Nephron progenitor cell (in vitro differentiated cells): ENCODE data around the gene ANAPC16.
"Not testable (repeated sequence)": the region's sequence is repeated elsewhere in the genome, so short reads cannot be mapped to it uniquely, and the experiment has no call there.

Source experiments
- DNase-seq: peaks from one replicate; pipeline ENCODE4 v3.0.0; 2021
- H3K27ac Mint-ChIP-seq: 2 replicates; pipeline ENCODE4 v1.8.0; 2021; ENCODE audit warnings: mild to moderate bottlenecking, moderate library complexity, mixed read lengths
- H3K27me3 Mint-ChIP-seq: 2 replicates; pipeline ENCODE4 v1.8.0; 2021; ENCODE audit warnings: mild to moderate bottlenecking, low read depth, mixed read lengths; ENCODE audit not compliant: poor library complexity
- H3K36me3 Mint-ChIP-seq: 2 replicates; pipeline ENCODE4 v1.8.0; 2021; ENCODE audit warnings: low read depth, mixed read lengths
- H3K4me1 Mint-ChIP-seq: 2 replicates; pipeline ENCODE4 v1.8.0; 2021; ENCODE audit warnings: mixed read lengths
- H3K4me3 Mint-ChIP-seq: 2 replicates; pipeline ENCODE4 v1.8.0; 2021; ENCODE audit warnings: mild to moderate bottlenecking, moderate library complexity, mixed read lengths
- H3K9me3 Mint-ChIP-seq: 2 replicates; pipeline ENCODE4 v1.8.0; 2021; ENCODE audit warnings: mild to moderate bottlenecking, moderate library complexity, mixed read lengths
- TF ChIP-seq, protein P1 (sequence below): fragments of 200-600 bp; sonication (generic); IDR thresholded peaks from 2 replicates; pipeline ENCODE4 v1.5.0; 2021; ENCODE audit warnings: antibody characterized with exemption

Gene ANAPC16

DNA sequence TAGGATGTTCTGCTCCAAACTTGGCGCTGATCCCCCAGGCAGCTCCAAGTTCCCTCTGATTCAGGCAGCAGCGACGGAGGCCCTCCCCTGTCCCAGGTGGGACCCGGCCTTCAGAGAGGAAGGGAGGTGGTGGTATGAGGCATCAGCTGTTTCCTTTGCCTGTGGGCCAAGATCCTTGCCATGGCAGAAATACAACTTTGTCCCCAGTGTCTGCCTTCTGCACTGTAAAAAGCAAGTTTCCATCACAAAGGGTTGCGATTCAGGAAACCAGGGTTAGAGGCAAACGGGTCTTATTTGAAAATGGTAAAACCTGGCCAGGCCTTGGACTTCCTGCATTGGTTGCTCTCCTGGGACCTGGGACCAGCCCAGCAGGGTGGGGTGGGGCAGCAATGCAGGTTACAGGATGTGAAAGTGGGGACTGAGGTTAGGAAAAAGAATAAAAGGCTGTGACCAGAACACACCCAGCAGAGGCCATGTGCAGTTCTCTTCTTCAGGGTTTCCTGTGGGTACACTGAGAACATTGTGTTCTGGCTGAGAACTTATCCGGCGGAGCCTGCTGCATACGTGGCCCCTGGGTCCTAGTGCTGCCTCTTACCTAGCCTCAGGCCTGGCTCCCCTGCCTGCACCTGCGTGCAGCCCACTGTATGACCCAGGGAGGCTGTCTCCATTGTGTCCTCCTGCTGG is 32.8 kb downstream of the ANAPC16 start:
- DNase-seq: no peak
- Mint-ChIP-seq H3K27me3 (peaks cover 4% of the 10 kb centered on the region), H3K9me3 (no peaks in the 10 kb centered on the region), H3K4me3 (peak overlapping the region; percentile 32), H3K36me3 (no peaks in the 10 kb centered on the region), H3K4me1 (peaks cover 74% of the 10 kb centered on the region), H3K27ac (peak overlapping the region; percentile 78)
- TF ChIP-seq, protein P1, sequence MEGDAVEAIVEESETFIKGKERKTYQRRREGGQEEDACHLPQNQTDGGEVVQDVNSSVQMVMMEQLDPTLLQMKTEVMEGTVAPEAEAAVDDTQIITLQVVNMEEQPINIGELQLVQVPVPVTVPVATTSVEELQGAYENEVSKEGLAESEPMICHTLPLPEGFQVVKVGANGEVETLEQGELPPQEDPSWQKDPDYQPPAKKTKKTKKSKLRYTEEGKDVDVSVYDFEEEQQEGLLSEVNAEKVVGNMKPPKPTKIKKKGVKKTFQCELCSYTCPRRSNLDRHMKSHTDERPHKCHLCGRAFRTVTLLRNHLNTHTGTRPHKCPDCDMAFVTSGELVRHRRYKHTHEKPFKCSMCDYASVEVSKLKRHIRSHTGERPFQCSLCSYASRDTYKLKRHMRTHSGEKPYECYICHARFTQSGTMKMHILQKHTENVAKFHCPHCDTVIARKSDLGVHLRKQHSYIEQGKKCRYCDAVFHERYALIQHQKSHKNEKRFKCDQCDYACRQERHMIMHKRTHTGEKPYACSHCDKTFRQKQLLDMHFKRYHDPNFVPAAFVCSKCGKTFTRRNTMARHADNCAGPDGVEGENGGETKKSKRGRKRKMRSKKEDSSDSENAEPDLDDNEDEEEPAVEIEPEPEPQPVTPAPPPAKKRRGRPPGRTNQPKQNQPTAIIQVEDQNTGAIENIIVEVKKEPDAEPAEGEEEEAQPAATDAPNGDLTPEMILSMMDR: no peak

DNA sequence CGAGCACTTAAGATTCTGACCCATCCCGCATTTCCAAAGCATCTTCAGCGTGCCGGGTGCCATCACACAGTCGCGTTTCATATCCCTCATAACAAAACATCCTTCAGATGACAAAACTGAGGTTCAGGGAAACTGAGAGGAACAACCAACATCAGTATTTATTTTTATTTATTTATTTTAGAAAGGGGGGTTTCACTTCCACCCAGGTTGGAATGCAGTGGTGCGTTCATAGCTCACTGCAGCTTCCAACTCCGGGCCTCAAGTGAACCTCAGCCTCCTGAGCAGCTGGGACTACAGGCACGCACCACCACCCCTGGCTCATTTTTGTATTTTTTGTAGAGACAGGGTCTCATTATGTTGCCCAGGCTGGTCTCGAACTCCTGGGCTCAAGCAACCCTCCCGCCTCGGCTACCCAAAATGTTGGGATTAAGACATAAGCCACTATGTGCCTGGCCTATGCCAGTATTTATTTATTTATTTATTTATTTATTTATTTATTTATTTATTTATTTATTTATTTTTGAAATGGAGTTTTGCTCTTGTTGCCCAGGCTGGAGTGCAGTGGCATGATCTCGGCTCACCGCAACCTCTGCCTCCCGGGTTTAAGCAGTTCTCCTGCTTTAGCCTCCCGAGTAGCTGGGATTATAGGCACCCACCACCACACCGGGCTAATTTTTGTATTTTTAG is 33.5 kb downstream of the ANAPC16 start:
- H3K27ac Mint-ChIP-seq, H3K27me3 Mint-ChIP-seq: not testable (repeated sequence)

DNA sequence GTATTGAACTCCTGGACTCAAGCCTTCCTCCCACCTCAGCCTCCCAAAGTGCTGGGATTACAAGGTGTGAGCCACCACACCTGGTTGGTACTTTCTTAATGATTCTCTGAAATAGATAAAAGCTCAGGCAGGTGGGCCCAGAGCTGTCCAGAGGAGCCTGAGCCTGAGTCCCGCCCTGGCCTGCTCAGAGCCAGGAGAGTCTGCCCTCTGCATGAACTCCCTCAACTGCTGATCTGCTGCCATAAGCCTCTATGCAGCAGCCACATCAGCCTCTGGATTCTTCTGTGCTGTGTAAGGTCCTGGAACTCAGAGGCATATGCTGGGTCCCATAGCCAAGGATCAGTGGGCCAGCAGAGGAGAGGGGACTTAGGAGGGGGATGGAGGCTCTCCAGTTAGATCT is 34.9 kb downstream of the ANAPC16 start:
- Mint-ChIP-seq H3K9me3 (no peaks in the 10 kb centered on the region), H3K4me1 (peaks cover 68% of the 10 kb centered on the region), H3K27ac (peak overlapping the region; percentile 16), H3K4me3 (no peak overlapping the region), H3K36me3 (no peaks in the 10 kb centered on the region), H3K27me3 (no peaks in the 10 kb centered on the region)
- TF ChIP-seq, protein P1: no peak
- DNase-seq: no peak

More for the DNA sequence above, 33.5 kb downstream of the ANAPC16 start:
- not testable (repeated sequence) for DNase-seq, H3K4me3 Mint-ChIP-seq, H3K36me3 Mint-ChIP-seq, H3K9me3 Mint-ChIP-seq
- peaks cover 71% of the 10 kb centered on the region for H3K4me1 Mint-ChIP-seq

DNA sequence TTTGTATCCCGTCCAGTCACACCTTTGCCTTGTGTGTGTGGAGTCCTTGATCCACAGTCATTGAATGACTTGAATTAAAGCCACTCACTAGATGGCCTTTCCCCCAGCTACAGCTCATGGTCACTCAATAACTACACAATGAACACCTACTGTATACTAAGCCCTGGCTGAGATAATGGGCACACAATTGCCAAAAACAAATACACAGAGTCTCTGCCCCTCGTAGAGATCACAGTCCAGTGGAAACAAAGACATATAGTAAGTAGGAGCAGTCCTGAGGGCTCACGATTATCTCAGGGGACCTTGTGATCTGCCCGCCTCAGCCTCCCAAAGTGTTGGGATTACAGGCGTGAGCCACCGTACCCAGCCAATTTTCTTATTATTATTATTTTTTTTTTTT is 35.8 kb downstream of the ANAPC16 start:
- Mint-ChIP-seq H3K4me3 (no peak overlapping the region), H3K9me3 (no peaks in the 10 kb centered on the region), H3K27ac (no peak overlapping the region), H3K27me3 (no peaks in the 10 kb centered on the region), H3K36me3 (no peaks in the 10 kb centered on the region), H3K4me1 (peaks cover 68% of the 10 kb centered on the region)
- TF ChIP-seq, protein P1: no peak
- DNase-seq: no peak

DNA sequence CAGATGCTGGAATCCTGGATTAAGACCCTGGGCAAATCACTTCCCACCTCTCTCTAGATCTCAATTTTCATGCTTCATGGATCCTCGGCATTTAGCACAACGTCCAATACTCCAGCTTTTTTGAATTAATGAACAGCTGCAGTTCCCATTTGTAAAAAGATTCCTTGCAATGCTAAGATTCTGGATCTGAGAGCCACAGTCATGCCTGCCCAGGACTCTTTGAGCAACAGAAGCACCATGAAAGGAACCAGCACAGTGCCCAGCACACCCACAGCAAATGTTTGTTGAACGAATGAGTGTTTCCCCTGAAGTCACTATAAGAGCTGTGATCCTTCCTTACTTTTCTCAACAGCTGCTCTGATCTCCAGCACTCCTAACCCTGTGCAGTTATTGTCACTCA is 37.2 kb downstream of the ANAPC16 start:
- Mint-ChIP-seq H3K36me3 (no peaks in the 10 kb centered on the region), H3K27me3 (no peaks in the 10 kb centered on the region), H3K9me3 (no peaks in the 10 kb centered on the region), H3K27ac (no peak overlapping the region), H3K4me3 (no peak overlapping the region), H3K4me1 (peaks cover 72% of the 10 kb centered on the region)
- TF ChIP-seq, protein P1: no peak
- DNase-seq: no peak

DNA sequence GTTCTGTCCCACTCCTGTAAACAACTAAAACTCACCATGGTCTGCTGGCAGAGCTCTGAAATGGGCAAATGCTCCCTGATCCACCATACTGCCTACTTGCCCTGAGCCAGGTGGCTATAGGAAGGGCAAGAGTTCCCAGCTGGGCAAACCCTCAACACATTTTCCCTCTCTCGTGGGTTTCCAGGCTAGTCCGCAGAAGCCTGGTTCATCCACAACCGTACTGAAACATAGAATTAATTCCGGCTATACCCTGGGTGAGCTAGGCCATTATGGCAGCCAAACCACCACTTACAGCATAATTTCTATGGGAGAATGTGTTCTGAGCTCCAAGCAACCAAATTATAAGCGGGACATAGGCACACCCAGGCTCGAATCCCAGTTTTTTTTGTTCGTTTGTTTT is 37.8 kb downstream of the ANAPC16 start:
- Mint-ChIP-seq H3K27me3 (no peaks in the 10 kb centered on the region), H3K27ac (peak overlapping the region; percentile 81), H3K4me1 (peaks cover 69% of the 10 kb centered on the region), H3K36me3 (no peaks in the 10 kb centered on the region), H3K4me3 (no peak overlapping the region), H3K9me3 (no peaks in the 10 kb centered on the region)
- DNase-seq: no peak
- TF ChIP-seq, protein P1: no peak
